Skeletal muscle tissue (tissue), 4 donors: ENCODE data around the gene LINC00237. TPM values are rescaled to one million over a fixed set of nuclear protein-coding genes. Genes with fewer than 3 reads are reported as not detected.

Experiments used
- H3K27ac ChIP-seq: one replicate; pipeline ENCODE4 v1.7.0; 2013; ENCODE audit warnings: mild to moderate bottlenecking, low read depth, low read length, inconsistent platforms
- H3K27me3 ChIP-seq, 3 donors: one replicate each; pipeline ENCODE4 v1.7.0; 2013; ENCODE audit warnings: low read length in 3 of 3; ENCODE audit not compliant: control insufficient read depth in 3 of 3, insufficient read depth in 3 of 3
- H3K36me3 ChIP-seq, 3 donors: one replicate each; pipeline ENCODE4 v1.7.0; 2013; ENCODE audit warnings: low read length in 3 of 3; ENCODE audit not compliant: control insufficient read depth in 3 of 3, insufficient read depth in 3 of 3
- H3K4me1 ChIP-seq, 3 donors: one replicate each; pipeline ENCODE4 v1.7.0; 2013; ENCODE audit warnings: low read length in 3 of 3, mild to moderate bottlenecking in 3 of 3; ENCODE audit not compliant: control insufficient read depth in 3 of 3, insufficient read depth in 3 of 3
- H3K4me3 ChIP-seq, 3 donors: one replicate each; pipeline ENCODE4 v1.7.0; 2013; ENCODE audit warnings: low read length in 3 of 3
- H3K9ac ChIP-seq, 3 donors: one replicate each; pipeline ENCODE4 v1.7.0; 2013; ENCODE audit warnings: low read length in 3 of 3, mild to moderate bottlenecking in 3 of 3, moderate library complexity in 2 of 3, low read depth in 1 of 3
- H3K9me3 ChIP-seq, 3 donors: one replicate each; pipeline ENCODE4 v1.7.0; 2013; ENCODE audit warnings: low read length in 3 of 3; ENCODE audit not compliant: control insufficient read depth in 3 of 3
- total RNA-seq: library from RNA; depleted of rRNA; stranded (reverse); fragments of >200 nt; gene quantifications from one replicate; pipeline ENCODE4 v1.2.3, GENCODE V29; 2014
- donor health status: Osteomylitis.

The LINC00237 gene
- total RNA-seq, 1 donor from 2014 or later: 0.52 TPM

DNA sequence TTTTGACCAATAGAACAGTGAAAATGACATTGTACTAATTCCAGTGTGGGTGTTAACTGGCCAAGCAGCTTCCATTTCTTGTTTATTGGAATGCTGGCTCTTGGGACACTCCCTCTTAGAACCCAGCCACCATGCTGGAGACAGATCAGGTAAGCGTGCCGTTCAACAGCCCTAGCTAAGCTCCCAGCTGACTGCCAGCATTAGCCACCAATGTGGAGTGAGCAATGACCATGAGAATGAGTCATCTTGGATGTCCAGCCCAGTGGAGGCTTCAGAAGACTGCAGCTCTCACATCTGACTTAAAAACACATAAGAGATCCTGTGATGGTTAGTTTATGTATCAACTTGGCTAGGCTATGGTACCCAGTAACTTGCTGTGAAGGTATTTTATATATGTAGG, 3.0 kb upstream of the LINC00237 start:
- no peak overlapping the region for H3K27ac ChIP-seq
- H3K36me3 ChIP-seq: no peaks in the 10 kb centered on the region
- H3K27me3 ChIP-seq: peaks cover 30 to 40% (median 38%) of the 10 kb centered on the region in 3 donors
- H3K9me3 ChIP-seq: no peaks in the 10 kb centered on the region
- no peak overlapping the region for H3K9ac ChIP-seq
- H3K4me3 ChIP-seq: no peak overlapping the region
- H3K4me1 ChIP-seq: peaks cover 0 to 2% (median 0%) of the 10 kb centered on the region in 3 donors

DNA sequence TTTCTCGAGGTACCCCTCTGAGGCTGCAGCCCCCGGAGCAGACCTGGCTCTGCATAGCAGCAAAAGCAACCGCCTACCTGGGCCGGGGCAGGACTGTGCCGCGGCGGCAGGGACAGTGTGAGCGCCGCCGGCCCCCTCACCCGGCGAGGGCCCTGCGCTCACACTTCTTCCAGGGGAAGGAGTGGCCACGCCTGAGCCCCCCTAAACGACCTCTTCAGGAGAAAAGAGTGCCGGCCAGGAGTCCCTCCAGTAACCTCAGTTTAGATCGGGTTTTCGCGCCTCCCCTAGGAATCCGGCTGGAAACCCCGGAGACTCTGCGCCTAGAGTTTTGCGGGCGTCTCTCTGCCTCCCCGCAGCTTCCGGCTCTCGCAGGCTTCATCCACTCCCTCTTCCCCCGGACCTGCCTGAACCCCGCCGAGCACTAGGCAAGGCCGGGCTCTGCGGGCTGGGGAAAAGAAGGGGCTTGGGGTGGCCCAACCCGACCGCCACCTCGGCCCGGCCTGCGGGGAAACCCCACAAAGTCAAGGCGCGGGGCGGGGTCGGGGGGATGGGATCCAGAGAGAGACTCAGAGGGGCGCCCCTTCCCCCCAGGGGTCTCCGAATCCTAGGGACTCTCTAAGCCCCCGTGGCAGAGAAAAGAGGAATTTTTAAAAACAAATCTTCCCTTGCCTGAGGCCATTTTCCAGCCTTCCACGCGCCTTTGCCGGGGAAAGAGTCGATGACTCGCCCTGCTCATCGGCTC, 558 bp downstream of the LINC00237 start:
- Histone ChIP-seq H3K4me3 (peak overlapping the region in 2 of 3 donors; percentile 26 to 49), H3K9me3 (no peaks in the 10 kb centered on the region), H3K9ac (peak overlapping the region in 1 of 3 donors; percentile 25), H3K36me3 (no peaks in the 10 kb centered on the region), H3K27me3 (peaks cover 63 to 76% (median 70%) of the 10 kb centered on the region in 3 donors), H3K4me1 (peaks cover 13 to 27% (median 25%) of the 10 kb centered on the region in 3 donors), H3K27ac (no peak overlapping the region)

DNA sequence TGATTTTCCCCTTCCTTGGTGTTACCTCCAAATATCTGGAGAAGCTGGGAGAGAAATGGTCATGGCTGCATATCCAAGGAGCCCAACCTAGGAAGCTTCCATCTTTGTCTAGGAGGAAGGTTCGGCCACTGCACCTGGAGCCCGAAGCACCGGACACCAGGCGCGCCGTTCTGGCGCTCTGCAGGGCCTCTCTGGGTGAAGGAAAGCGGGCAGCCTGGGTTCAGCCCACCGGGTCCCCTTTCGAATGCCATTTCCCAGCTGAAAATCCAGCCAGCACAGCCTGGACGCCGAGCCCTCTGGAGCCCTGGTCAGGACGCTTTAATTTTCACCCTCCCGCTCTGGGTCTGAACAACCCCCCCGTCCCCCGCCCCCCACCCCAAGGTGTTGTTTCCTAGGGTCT, 1.2 kb downstream of the LINC00237 start:
- H3K9me3 ChIP-seq: no peaks in the 10 kb centered on the region
- H3K27me3 ChIP-seq: peaks cover 70 to 82% (median 76%) of the 10 kb centered on the region in 3 donors
- no peak overlapping the region for H3K27ac ChIP-seq
- H3K4me3 ChIP-seq: no peak overlapping the region
- no peak overlapping the region for H3K9ac ChIP-seq
- peaks cover 18 to 32% (median 29%) of the 10 kb centered on the region in 3 donors for H3K4me1 ChIP-seq
- H3K36me3 ChIP-seq: no peaks in the 10 kb centered on the region

DNA sequence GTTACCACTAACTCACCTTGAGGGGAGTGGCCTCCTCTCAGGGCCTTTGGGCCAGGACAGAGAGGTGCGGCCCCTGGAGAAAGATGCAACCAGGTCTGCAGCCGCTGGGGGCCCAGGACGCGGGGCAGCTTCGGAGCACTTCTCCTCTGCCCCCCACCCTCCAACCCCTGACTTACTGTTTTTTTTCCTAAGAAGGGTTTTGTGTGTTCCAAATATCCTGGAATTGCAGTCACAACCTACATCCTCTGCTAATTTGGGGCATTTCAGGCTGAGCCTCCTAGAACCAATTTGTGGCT, 1.7 kb downstream of the LINC00237 start:
- H3K4me1 ChIP-seq: peaks cover 18 to 33% (median 32%) of the 10 kb centered on the region in 3 donors
- H3K9ac ChIP-seq: no peak overlapping the region
- H3K36me3 ChIP-seq: no peaks in the 10 kb centered on the region
- H3K4me3 ChIP-seq: no peak overlapping the region
- no peaks in the 10 kb centered on the region for H3K9me3 ChIP-seq
- no peak overlapping the region for H3K27ac ChIP-seq
- peaks cover 74 to 87% (median 81%) of the 10 kb centered on the region in 3 donors for H3K27me3 ChIP-seq

DNA sequence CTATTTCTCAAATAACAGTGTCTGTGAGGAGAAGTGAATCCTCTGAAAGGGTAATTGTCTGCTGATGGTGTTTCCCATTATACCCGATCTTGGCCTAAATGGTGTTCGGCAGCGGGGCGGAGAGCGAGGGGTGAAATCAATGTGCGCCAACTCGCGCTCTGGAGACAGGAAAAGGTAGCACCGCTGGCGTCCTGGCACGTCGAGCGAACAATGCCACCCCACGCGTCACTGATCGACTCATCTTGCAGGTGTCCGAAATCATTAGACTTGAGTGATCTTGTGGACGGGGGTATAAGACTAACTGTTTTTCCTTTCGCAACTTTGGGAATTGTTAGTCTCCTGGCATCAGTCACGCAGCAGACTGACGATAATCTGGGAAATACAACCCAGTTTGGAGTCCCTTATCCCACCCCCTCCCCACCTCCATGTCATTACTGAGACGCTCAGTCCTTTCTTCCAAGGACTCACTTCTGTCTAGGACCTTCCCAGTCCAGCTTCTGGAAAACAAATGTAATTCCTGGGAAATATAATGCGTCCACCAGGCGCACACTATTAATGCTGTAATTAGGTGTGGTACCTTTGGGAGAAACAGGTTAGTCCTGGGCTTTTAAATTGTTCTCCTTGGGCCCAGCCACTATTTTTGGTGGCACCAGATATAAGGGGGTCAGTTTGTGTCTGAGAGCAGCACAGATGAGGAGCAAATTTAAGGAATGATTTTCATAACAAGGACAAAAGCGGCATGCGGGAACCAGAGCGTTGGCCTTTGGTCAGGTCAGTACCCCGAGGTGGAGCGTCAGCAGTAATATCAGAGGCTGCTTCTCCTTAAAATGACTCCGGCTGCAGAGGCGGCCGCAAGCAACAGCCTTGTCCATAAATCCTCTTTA, 2.3 kb downstream of the LINC00237 start:
- Histone ChIP-seq H3K9me3 (no peaks in the 10 kb centered on the region), H3K9ac (no peak overlapping the region), H3K27ac (no peak overlapping the region), H3K4me1 (peaks cover 18 to 35% (median 32%) of the 10 kb centered on the region in 3 donors), H3K4me3 (no peak overlapping the region), H3K36me3 (no peaks in the 10 kb centered on the region), H3K27me3 (peaks cover 77 to 89% (median 82%) of the 10 kb centered on the region in 3 donors)

DNA sequence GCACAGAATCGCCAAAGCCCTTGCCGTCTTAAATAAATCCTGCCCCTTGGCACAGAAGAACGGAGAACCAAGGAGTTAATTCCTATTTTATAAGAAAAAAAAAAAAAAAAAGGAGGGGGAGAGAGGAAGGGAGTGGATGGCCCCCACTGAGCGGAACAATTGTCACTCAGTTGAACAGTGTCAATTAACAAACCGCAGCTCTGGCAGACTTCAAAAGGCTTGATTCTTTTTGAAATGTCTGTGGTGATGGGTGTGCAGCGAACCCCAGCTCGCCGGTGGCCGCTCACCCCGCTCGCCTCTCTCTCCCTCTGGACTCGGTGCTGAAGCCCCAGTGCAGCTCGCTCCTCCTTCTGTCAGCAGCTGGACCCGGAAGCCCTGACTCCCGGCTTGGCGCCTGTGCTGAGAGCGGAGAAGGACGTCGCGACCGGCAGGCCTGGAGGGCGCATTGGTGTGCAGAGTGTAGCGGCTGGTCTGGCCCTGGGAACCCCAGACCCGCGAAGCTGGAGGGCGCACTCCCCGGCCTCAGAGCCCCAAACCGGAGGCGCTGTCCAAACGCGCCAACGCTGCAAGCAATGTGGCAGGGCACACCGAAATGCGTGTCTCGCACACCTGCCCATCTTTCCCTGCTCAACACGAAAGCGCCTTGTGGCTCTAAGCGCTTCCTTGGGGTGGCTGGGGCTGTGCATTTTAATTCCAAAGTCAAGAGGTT, 3.4 kb downstream of the LINC00237 start:
- Histone ChIP-seq H3K4me3 (peak overlapping the region; percentile 60 to 63 (median 62)), H3K4me1 (peaks cover 18 to 35% (median 32%) of the 10 kb centered on the region in 3 donors), H3K27ac (no peak overlapping the region), H3K27me3 (peaks cover 84 to 90% (median 84%) of the 10 kb centered on the region in 3 donors), H3K9ac (peak overlapping the region in 2 of 3 donors; percentile 38 to 62), H3K9me3 (no peaks in the 10 kb centered on the region), H3K36me3 (no peaks in the 10 kb centered on the region)

DNA sequence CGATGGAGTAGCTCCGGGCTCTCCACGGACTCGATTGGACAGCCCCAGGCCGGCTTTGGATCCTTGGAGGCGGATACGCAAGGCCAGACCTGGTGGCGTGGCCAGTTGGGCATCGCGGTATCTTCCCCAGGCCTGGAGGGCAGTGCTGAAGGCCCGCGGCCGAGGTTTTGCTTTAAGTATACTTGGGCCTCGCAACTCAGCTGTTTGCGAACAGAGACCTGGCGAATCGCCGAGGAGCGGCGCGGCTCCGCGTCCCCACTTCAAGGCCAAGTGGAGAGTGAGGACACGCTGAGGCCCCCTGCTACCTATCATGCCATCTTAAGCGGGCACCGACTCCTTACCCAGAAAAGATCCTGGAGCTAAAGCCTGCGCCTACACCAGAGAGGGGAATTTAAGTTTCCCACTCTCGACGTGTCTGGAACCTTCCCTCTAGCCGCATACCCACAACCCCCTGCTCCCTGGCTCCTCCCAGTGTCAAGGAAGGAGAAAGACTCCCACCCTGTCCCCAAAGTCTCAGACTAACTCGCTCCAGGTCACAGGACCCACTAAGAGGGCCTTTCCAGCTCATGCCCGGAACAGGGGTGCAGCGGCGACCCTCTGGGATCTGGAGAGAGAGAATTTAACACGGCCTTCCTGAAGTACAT, 4.1 kb downstream of the LINC00237 start:
- H3K27ac ChIP-seq: no peak overlapping the region
- peaks cover 18 to 35% (median 32%) of the 10 kb centered on the region in 3 donors for H3K4me1 ChIP-seq
- H3K27me3 ChIP-seq: peaks cover 82 to 90% (median 87%) of the 10 kb centered on the region in 3 donors
- no peaks in the 10 kb centered on the region for H3K36me3 ChIP-seq
- peak overlapping the region; percentile 38 to 62 (median 43) for H3K9ac ChIP-seq
- H3K4me3 ChIP-seq: peak overlapping the region; percentile 58 to 63 (median 62)
- H3K9me3 ChIP-seq: no peaks in the 10 kb centered on the region

DNA sequence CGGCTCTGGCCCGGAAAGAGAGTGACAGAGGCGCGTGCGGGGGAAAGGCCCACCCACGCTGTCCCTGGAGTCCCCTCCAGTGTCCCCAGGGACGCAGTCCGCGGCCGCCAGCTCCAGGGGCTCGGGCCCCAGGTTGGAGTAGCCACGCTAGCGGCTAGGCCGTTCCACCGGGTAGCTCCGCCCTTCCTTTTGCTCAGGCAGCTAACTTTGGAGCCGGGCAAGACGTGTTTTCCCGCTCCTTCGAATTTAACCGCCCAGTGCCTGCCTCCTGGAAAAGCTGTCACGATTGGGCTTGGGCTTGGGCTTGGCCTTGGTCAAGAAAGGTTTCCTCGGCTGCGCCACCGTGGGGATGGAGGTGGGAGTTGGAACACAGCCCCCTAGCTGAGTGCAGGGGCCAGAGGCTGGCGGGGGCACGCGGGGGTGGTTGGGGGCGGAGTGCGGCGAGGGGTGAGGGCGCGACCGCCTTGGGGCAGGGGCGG, 4.7 kb downstream of the LINC00237 start:
- Histone ChIP-seq H3K9me3 (no peaks in the 10 kb centered on the region), H3K4me1 (peaks cover 18 to 35% (median 32%) of the 10 kb centered on the region in 3 donors), H3K4me3 (peak overlapping the region; percentile 23 to 67 (median 29)), H3K9ac (peak overlapping the region in 2 of 3 donors; percentile 7 to 57), H3K27me3 (peaks cover 83 to 92% (median 89%) of the 10 kb centered on the region in 3 donors), H3K36me3 (no peaks in the 10 kb centered on the region), H3K27ac (no peak overlapping the region)
